ELF-1 (cell line): ENCODE results near the gene HAPLN3.
A peak's percentile ranks its signal among the peaks of the same experiment; 100 is the strongest.

Source experiments
- DNase-seq: peaks from one replicate; pipeline ENCODE4 v3.0.0-alpha.2; 2016; ENCODE audit warnings: low read depth, low spot score

HAPLN3 gene

GRCh38 chr15:88864861-88865497 lies 30.4 kb downstream of the HAPLN3 start:
- no peak for DNase-seq

GRCh38 chr15:88863412-88863811 lies 31.9 kb downstream of the HAPLN3 start:
- DNase-seq, result no peak

GRCh38 chr15:88860212-88860611 lies 35.1 kb downstream of the HAPLN3 start:
- DNase-seq, result no peak

GRCh38 chr15:88859550-88859949 lies 35.8 kb downstream of the HAPLN3 start:
- no peak for DNase-seq

GRCh38 chr15:88858934-88859333 lies 36.4 kb downstream of the HAPLN3 start:
- no peak for DNase-seq

GRCh38 chr15:88852476-88852875 lies 42.9 kb downstream of the HAPLN3 start:
- no peak for DNase-seq

- DNase-seq, result no peak
Measured at GRCh38 chr15:88849376-88850072, 45.8 kb downstream of the HAPLN3 start.

GRCh38 chr15:88848203-88848602 lies 47.1 kb downstream of the HAPLN3 start:
- no peak for DNase-seq

GRCh38 chr15:88847144-88847543 lies 48.2 kb downstream of the HAPLN3 start:
- no peak for DNase-seq

GRCh38 chr15:88845616-88846015 lies 49.7 kb downstream of the HAPLN3 start:
- DNase-seq, result no peak

GRCh38 chr15:88844749-88845386 lies 50.5 kb downstream of the HAPLN3 start:
- DNase-seq, result no peak

- no peak for DNase-seq
Measured at GRCh38 chr15:88843334-88843733, 52.0 kb downstream of the HAPLN3 start.

GRCh38 chr15:88842156-88842555 lies 53.2 kb downstream of the HAPLN3 start:
- no peak for DNase-seq

- no peak for DNase-seq
Measured at GRCh38 chr15:88841236-88841635, 54.1 kb downstream of the HAPLN3 start.

GRCh38 chr15:88839961-88840360 lies 55.4 kb downstream of the HAPLN3 start:
- DNase-seq, result no peak

- no peak for DNase-seq
Measured at GRCh38 chr15:88839146-88839545, 56.2 kb downstream of the HAPLN3 start.

- DNase-seq, result no peak
Measured at GRCh38 chr15:88838667-88839066, 56.7 kb downstream of the HAPLN3 start.

GRCh38 chr15:88835646-88836045 lies 59.7 kb downstream of the HAPLN3 start:
- DNase-seq, result no peak

- no peak for DNase-seq
Measured at GRCh38 chr15:88835119-88835518, 60.2 kb downstream of the HAPLN3 start.

- peak; percentile 56 for DNase-seq
Measured at GRCh38 chr15:88834211-88834812, 61.0 kb downstream of the HAPLN3 start.

GRCh38 chr15:88833731-88834100 lies 61.6 kb downstream of the HAPLN3 start:
- no peak for DNase-seq
